ENCODE measurements around the gene USP46.

USP46 gene

GRCh38 chr4:52637116-52637515 lies 22.0 kb downstream of the USP46 start:
- Histone ChIP-seq H3K27me3 (ENCODE audit: insufficient read depth, poor library complexity, severe bottlenecking) (no peaks in the 10 kb centered on the region), H3K4me3 (replicated peaks; ENCODE audit: insufficient read depth, low read length) (no peak overlapping the region), H3K27ac (replicated peaks) (no peak overlapping the region)
- TF ChIP-seq GABPA (IDR thresholded peaks at IDR 0.05; ENCODE audit: low read depth) (no peak), POLR2AphosphoS5 (IDR thresholded peaks at IDR 0.05; ENCODE audit: low read depth) (no peak), SPI1 (IDR thresholded peaks at IDR 0.05; ENCODE audit: borderline replicate concordance, low read depth) (no peak), REST (IDR thresholded peaks at IDR 0.05; ENCODE audit: insufficient replicate concordance, low read depth) (no peak), CTCF (IDR thresholded peaks at IDR 0.05; ENCODE audit: insufficient read depth, low read length) (no peak)
- DNase-seq (ENCODE audit: low read depth in 1 of 2, low spot score in 1 of 2) = no peak

GRCh38 chr4:52635560-52635959 lies 23.5 kb downstream of the USP46 start:
- DNase-seq (ENCODE audit: low read depth in 1 of 2, low spot score in 1 of 2) = no peak
- no peaks in the 10 kb centered on the region for H3K27me3 ChIP-seq (ENCODE audit: insufficient read depth, poor library complexity, severe bottlenecking)
- H3K4me3 ChIP-seq (replicated peaks; ENCODE audit: insufficient read depth, low read length) = no peak overlapping the region
- no peak overlapping the region for H3K27ac ChIP-seq (replicated peaks)
- TF ChIP-seq CTCF (IDR thresholded peaks at IDR 0.05; ENCODE audit: insufficient read depth, low read length) = no peak
- no peak for TF ChIP-seq POLR2AphosphoS5 (IDR thresholded peaks at IDR 0.05; ENCODE audit: low read depth)
- TF ChIP-seq GABPA (IDR thresholded peaks at IDR 0.05; ENCODE audit: low read depth) = no peak
- TF ChIP-seq SPI1 (IDR thresholded peaks at IDR 0.05; ENCODE audit: borderline replicate concordance, low read depth) = no peak
- TF ChIP-seq REST (IDR thresholded peaks at IDR 0.05; ENCODE audit: insufficient replicate concordance, low read depth) = no peak

GRCh38 chr4:52635130-52635529 lies 24.0 kb downstream of the USP46 start:
- no peak for DNase-seq (ENCODE audit: low read depth in 1 of 2, low spot score in 1 of 2)
- no peak overlapping the region for H3K4me3 ChIP-seq (replicated peaks; ENCODE audit: insufficient read depth, low read length)
- no peaks in the 10 kb centered on the region for H3K27me3 ChIP-seq (ENCODE audit: insufficient read depth, poor library complexity, severe bottlenecking)
- no peak overlapping the region for H3K27ac ChIP-seq (replicated peaks)
- TF ChIP-seq CTCF (IDR thresholded peaks at IDR 0.05; ENCODE audit: insufficient read depth, low read length) (no peak), POLR2AphosphoS5 (IDR thresholded peaks at IDR 0.05; ENCODE audit: low read depth) (no peak), GABPA (IDR thresholded peaks at IDR 0.05; ENCODE audit: low read depth) (no peak), SPI1 (IDR thresholded peaks at IDR 0.05; ENCODE audit: borderline replicate concordance, low read depth) (no peak), REST (IDR thresholded peaks at IDR 0.05; ENCODE audit: insufficient replicate concordance, low read depth) (no peak)

All from HL-60 (cell line).